Inflammatory macrophage treated with lipopolysaccharide for 1 hour (primary cell): ENCODE measurements around the gene EIPR1.
"Not testable (repeated sequence)": the region's sequence is repeated elsewhere in the genome, so short reads cannot be mapped to it uniquely, and the experiment has no call there.

Experiments
- DNase-seq, 2 donors: peaks; one replicate each; pipeline ENCODE4 v3.0.0-alpha.2; 2020 to 2022

EIPR1 gene

GRCh38 chr2:3283876-3284656 lies 93.6 kb downstream of the EIPR1 start:
- not testable (repeated sequence) for DNase-seq

- no peak for DNase-seq
These were observed 94.4 kb downstream of the EIPR1 start for GRCh38 chr2:3283206-3283605.

GRCh38 chr2:3282056-3282998 lies 95.3 kb downstream of the EIPR1 start:
- no peak for DNase-seq

GRCh38 chr2:3280683-3281520 lies 96.7 kb downstream of the EIPR1 start:
- DNase-seq, result no peak

- DNase-seq, result no peak
These were observed 97.4 kb downstream of the EIPR1 start for GRCh38 chr2:3280197-3280596.

- no peak for DNase-seq
These were observed 98.2 kb downstream of the EIPR1 start for GRCh38 chr2:3279236-3279960.

- DNase-seq, result no peak
These were observed 98.9 kb downstream of the EIPR1 start for GRCh38 chr2:3278521-3279218.

- DNase-seq, result no peak
These were observed 99.7 kb downstream of the EIPR1 start for GRCh38 chr2:3277748-3278520.

- no peak for DNase-seq
These were observed 100.4 kb downstream of the EIPR1 start for GRCh38 chr2:3277050-3277747.

GRCh38 chr2:3272761-3273160 lies 104.9 kb downstream of the EIPR1 start:
- DNase-seq, result no peak

GRCh38 chr2:3270095-3270478 lies 107.5 kb downstream of the EIPR1 start:
- no peak for DNase-seq

- DNase-seq, result no peak
These were observed 108.1 kb downstream of the EIPR1 start for GRCh38 chr2:3269425-3270094.

GRCh38 chr2:3268705-3269029 lies 109.0 kb downstream of the EIPR1 start:
- DNase-seq, result no peak

GRCh38 chr2:3267869-3268704 lies 109.5 kb downstream of the EIPR1 start:
- DNase-seq, result no peak

- DNase-seq, result no peak
These were observed 110.4 kb downstream of the EIPR1 start for GRCh38 chr2:3266925-3267867.

- no peak for DNase-seq
These were observed 111.4 kb downstream of the EIPR1 start for GRCh38 chr2:3265981-3266924.
